Transverse colon (tissue), 4 donors: ENCODE data around the gene IRF5.

Source experiments
- CTCF ChIP-seq, 5 experiments: fragments of 200-600 bp in 3 of 5; fragments of 450-650 bp in 2 of 5; sonication (generic) in 3 of 5; IDR thresholded peaks; 1 replicate in 2 of 5; 2 replicates in 3 of 5; pipeline ENCODE4 v1.5.1; 2016 to 2017; ENCODE audit warnings: antibody characterized with exemption in 5 of 5, inconsistent platforms in 3 of 5, mild to moderate bottlenecking in 2 of 5, moderate library complexity in 1 of 5
- EP300 ChIP-seq: sonication (generic); formaldehyde crosslinking; IDR thresholded peaks from one replicate; pipeline ENCODE4 v1.6.1; 2017; ENCODE audit warnings: antibody characterized with exemption, low read depth
- POLR2A ChIP-seq: fragments of 450-650 bp; IDR thresholded peaks from one replicate; pipeline ENCODE4 v1.6.1; 2016; ENCODE audit warnings: antibody characterized with exemption, mild to moderate bottlenecking, moderate library complexity
- POLR2AphosphoS5 ChIP-seq, 3 donors: sonication (generic); formaldehyde crosslinking; IDR thresholded peaks; one replicate each; pipeline ENCODE4 v1.6.1; 2016; ENCODE audit warnings: antibody characterized with exemption in 3 of 3

DNA sequence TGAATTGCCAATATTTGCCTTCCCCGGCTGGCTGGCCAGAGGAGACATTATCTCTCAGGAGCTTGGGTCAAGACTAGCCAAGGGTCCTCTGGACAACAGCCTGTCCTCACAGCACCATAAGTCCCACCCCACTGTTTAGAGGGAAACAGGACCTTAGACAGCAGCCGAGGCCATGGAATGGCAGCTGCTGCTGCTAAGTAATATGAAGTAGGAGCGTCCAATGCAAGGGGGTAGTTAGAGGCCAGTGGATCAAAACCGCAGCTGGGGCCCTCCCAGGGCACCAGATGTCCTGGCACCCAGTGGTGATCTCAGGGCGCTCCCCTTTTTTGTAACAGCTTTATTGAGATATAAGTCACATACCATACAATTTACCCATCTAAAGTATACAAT is 14.3 kb upstream of the IRF5 start:
- no peak for TF ChIP-seq CTCF (IDR thresholded peaks at IDR 0.05)
- TF ChIP-seq EP300 = no peak
- no peak for TF ChIP-seq POLR2AphosphoS5 (IDR thresholded peaks at IDR 0.05)
- TF ChIP-seq POLR2A = no peak
